ENCODE measurements around the gene TREX2. TPM values are rescaled to one million over a fixed set of nuclear protein-coding genes. Genes with fewer than 3 reads are reported as not detected.

Gene TREX2
- total and polyA plus RNA-seq, 12 donors: 0.28 to 4.3 (median 1.1) TPM; not detected in 2

GRCh38 chrX:153411255-153411987 is 34.4 kb downstream of the TREX2 start, which contains the start of gene ZFP92:
Gene ZFP92 (plus strand): TSS chrX:153411472. CDS start chrX:153418323, 6,851 bp downstream.
- Histone ChIP-seq H3K9me3 (replicated peaks in 1 of 3) (no peaks in the 10 kb centered on the region), H3K4me1 (replicated peaks in 1 of 2) (peaks cover 0 to 4% of the 10 kb centered on the region in 2 donors), H3K27ac (peak within 1 kb of the TSS in 2 of 5 donors; percentile 39 to 52), H3K4me3 (peak within 1 kb of the TSS in 2 of 4 donors; percentile 40 to 51), H3K27me3 (no peaks in the 10 kb centered on the region), H3K36me3 (replicated peaks in 1 of 2) (no peaks in the 10 kb centered on the region)
- intact Hi-C loops (cut with DNase I): no loop called here
- WGBS, 4 donors: 1 to 50% (median 17%) methylated on average over 3 to 74 of the region's 75 CpGs
- peak in 3 of 7 donors; percentile 26 to 40 (median 36) for DNase-seq
- TF ChIP-seq, protein P1, sequence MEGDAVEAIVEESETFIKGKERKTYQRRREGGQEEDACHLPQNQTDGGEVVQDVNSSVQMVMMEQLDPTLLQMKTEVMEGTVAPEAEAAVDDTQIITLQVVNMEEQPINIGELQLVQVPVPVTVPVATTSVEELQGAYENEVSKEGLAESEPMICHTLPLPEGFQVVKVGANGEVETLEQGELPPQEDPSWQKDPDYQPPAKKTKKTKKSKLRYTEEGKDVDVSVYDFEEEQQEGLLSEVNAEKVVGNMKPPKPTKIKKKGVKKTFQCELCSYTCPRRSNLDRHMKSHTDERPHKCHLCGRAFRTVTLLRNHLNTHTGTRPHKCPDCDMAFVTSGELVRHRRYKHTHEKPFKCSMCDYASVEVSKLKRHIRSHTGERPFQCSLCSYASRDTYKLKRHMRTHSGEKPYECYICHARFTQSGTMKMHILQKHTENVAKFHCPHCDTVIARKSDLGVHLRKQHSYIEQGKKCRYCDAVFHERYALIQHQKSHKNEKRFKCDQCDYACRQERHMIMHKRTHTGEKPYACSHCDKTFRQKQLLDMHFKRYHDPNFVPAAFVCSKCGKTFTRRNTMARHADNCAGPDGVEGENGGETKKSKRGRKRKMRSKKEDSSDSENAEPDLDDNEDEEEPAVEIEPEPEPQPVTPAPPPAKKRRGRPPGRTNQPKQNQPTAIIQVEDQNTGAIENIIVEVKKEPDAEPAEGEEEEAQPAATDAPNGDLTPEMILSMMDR (IDR thresholded peaks at IDR 0.05): no peak
- TF ChIP-seq POLR2A (IDR thresholded peaks at IDR 0.05): no peak

DNA sequence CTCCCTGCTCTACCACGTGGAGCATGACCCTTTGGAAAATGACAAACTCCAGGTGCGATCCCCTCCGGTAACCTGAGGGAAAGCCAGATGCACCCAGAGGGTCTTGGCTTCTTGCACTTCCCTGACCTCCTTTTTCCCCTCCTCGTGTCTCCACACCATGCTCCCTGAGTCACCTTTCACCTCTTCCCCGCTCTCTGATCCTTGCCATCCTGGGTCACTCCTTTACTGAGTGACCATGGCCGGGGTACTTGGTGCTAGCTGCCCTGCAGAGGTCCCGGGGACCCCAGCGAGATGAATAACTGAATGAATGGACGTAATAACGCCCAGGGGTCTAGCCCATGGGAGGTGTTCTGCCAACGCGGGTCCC is 35.0 kb downstream of the TREX2 start:
- Histone ChIP-seq H3K4me3 (peak overlapping the region in 1 of 4 donors; percentile 51), H3K4me1 (replicated peaks in 1 of 2) (peaks cover 0 to 4% of the 10 kb centered on the region in 2 donors), H3K36me3 (replicated peaks in 1 of 2) (no peaks in the 10 kb centered on the region), H3K27ac (no peak overlapping the region), H3K9me3 (replicated peaks in 1 of 3) (no peaks in the 10 kb centered on the region), H3K27me3 (no peaks in the 10 kb centered on the region)
- no peak for TF ChIP-seq POLR2A (IDR thresholded peaks at IDR 0.05)
- TF ChIP-seq, protein P1 (IDR thresholded peaks at IDR 0.05): no peak
- WGBS, 4 donors: 52 to 73% (median 63%) methylated on average over 5 to 12 of the region's 12 CpGs
- intact Hi-C loops (cut with DNase I): no loop called here
- DNase-seq: no peak

- Histone ChIP-seq H3K9me3 (replicated peaks in 1 of 3) (no peaks in the 10 kb centered on the region), H3K36me3 (replicated peaks in 1 of 2) (no peaks in the 10 kb centered on the region), H3K4me1 (replicated peaks in 1 of 2) (peaks cover 0 to 4% of the 10 kb centered on the region in 2 donors), H3K4me3 (no peak overlapping the region), H3K27me3 (no peaks in the 10 kb centered on the region), H3K27ac (no peak overlapping the region)
- TF ChIP-seq, protein P1 (IDR thresholded peaks at IDR 0.05): no peak
- TF ChIP-seq POLR2A (IDR thresholded peaks at IDR 0.05): no peak
- WGBS, 4 donors: 86 to 93% (median 90%) methylated on average over 4 to 15 of the region's 15 CpGs
- intact Hi-C loops (cut with DNase I): no loop called here
- no peak for DNase-seq
These were observed 35.5 kb downstream of the TREX2 start for GRCh38 chrX:153410373-153410772.

- WGBS, 4 donors: 73 to 86% (median 82%) methylated on average over 8 to 30 of the region's 30 CpGs
- Histone ChIP-seq H3K27ac (no peak overlapping the region), H3K4me1 (replicated peaks in 1 of 2) (peaks cover 0 to 4% of the 10 kb centered on the region in 2 donors), H3K9me3 (replicated peaks in 1 of 3) (no peaks in the 10 kb centered on the region), H3K4me3 (no peak overlapping the region), H3K36me3 (replicated peaks in 1 of 2) (no peaks in the 10 kb centered on the region), H3K27me3 (no peaks in the 10 kb centered on the region)
- intact Hi-C loops (cut with DNase I): no loop called here
- no peak for DNase-seq
- TF ChIP-seq, protein P1 (IDR thresholded peaks at IDR 0.05): no peak
- no peak for TF ChIP-seq POLR2A (IDR thresholded peaks at IDR 0.05)
These were observed 36.3 kb downstream of the TREX2 start for GRCh38 chrX:153409414-153410101.
